K562 (cell line): ENCODE measurements around the gene SNPH. TPM values are rescaled to one million over a fixed set of nuclear protein-coding genes. Genes with fewer than 3 reads are reported as not detected.
A peak's percentile ranks its signal among the peaks of the same experiment; 100 is the strongest.

ENCODE experiments used
- DMBX1 ChIP-seq: fragments of 250-450 bp; sonication (Bioruptor Pico); IDR thresholded peaks from 2 replicates; pipeline ENCODE4 v1.8.0; 2022; ENCODE audit warnings: inconsistent platforms, mild to moderate bottlenecking, moderate library complexity, borderline replicate concordance
- KDM1A ChIP-seq, 2 experiments: fragments of 450-650 bp; IDR thresholded peaks; 2 replicates each; pipeline ENCODE4 v1.6.1; 2016; ENCODE audit warnings: mild to moderate bottlenecking in 2 of 2
- MGA ChIP-seq: fragments of 450-650 bp; IDR thresholded peaks from 2 replicates; pipeline ENCODE4 v1.6.1; 2016; ENCODE audit warnings: mild to moderate bottlenecking, moderate library complexity
- SRSF1 ChIP-seq: fragments of 200-400 bp; formaldehyde crosslinking; IDR thresholded peaks from 2 replicates; pipeline ENCODE4 v1.6.1; 2017; ENCODE audit warnings: mild to moderate bottlenecking, low read depth, low read length, moderate library complexity
- ZBTB40 ChIP-seq, 2 experiments: fragments of 450-650 bp in 1 of 2; sonication (generic) in 1 of 2; formaldehyde crosslinking in 1 of 2; IDR thresholded peaks; 2 replicates each; pipeline versions ENCODE4 v1.7.1 to v1.9.0; 2016 to 2022; ENCODE audit warnings: inconsistent platforms in 1 of 2, mild to moderate bottlenecking in 1 of 2, missing genetic modification reagents in 1 of 2
- polyA plus RNA-seq, 8 experiments: library from polyadenylated mRNA; depleted of rRNA in 4 of 8; stranded (reverse) in 5 of 8; unstranded in 3 of 8; fragments of >200 nt; fragmentation: Nextera tagmentation in 2 of 8; fragmentation: Illumina TruSeq in 1 of 8; extraction: Ambion mirVana in 2 of 8; extraction: Trizol in 1 of 8; gene quantifications; 2 replicates each; pipeline versions ENCODE4 v1.2.1 to v1.2.3, GENCODE V29; 2011 to 2014; ENCODE audit warnings: inconsistent platforms in 1 of 8, missing spikeins in 1 of 8
- total RNA-seq, 7 experiments: library from RNA; depleted of rRNA in 6 of 7; stranded (reverse); fragments of >200 nt in 6 of 7; fragmentation: Illumina TruSeq in 2 of 7; extraction: Trizol in 2 of 7; gene quantifications; 2 replicates each; pipeline versions ENCODE4 v1.2.1 to v1.2.3, GENCODE V29; 2011 to 2021; ENCODE audit warnings: low replicate concordance in 1 of 7

The SNPH gene
- total and polyA plus RNA-seq, 9 of the 15 experiments (the other 6 are each of a cell fraction or from before 2014, with no cell fraction given): 0.03 to 4.2 (median 1.4) TPM

DNA sequence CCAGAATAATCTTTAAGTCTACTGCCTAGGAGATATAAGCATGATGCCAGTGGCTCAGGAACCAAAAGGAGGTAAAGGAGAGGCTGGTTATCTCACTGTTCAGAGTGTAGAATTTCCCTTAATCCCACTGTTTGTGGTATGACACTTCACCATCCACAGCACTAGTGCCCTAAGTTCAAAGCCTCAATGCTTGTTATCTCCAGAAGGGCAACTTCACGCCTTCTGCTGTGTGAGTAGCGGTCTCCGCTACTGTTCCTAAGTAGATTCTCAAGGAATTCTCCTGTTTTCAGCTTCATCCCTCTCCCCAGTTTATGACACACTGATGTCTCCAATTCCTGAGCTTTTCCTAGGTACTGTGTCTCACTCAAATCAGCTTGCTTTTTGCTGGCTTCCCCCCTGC lies 13.7 kb upstream of the SNPH start (continued):
- TF ChIP-seq ZBTB40 (IDR thresholded peaks at IDR 0.05) (no peak), ZBTB40 (CRISPR knock-in tag; IDR thresholded peaks at IDR 0.05) (no peak), KDM1A (IDR thresholded peaks at IDR 0.05) (0 out of 4 replicates have a peak, but pooled peaks of 1 of the 2 experiments have one; percentile 23), DMBX1 (CRISPR knock-in tag) (peak; percentile 75; the same call in 1 of the 2 replicates), SRSF1 (no peak), MGA (peak; percentile 37; the same call in 1 of the 2 replicates)
